ENCODE results near the gene GOLGA6L10. TPM values are rescaled to one million over a fixed set of nuclear protein-coding genes. Genes with fewer than 3 reads are reported as not detected.
"Not testable (repeated sequence)": the region's sequence is repeated elsewhere in the genome, so short reads cannot be mapped to it uniquely, and the experiment has no call there.

GOLGA6L10 gene
- total RNA-seq, 1 experiment from 2014 or later: 0.59 TPM

DNA sequence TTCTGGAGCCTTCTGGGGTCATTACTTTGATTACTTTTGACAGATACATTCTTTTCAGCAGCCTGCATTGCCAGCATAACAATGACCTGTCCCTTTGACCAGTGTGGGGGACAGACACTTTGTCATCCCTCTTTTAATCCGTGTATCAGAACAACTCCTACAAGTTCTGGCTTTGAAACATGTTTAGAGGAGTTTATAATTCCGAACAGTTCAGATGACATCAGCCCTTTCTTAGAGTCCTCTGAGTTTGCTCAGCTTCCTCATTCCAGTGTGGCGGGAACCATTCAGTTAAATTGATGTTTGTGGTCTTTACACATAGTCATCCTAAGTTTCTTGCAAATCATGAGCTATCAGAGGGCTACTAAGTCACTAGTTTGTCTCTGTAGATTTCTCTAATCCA lies 13.5 kb upstream of the GOLGA6L10 start:
- H3K4me3 ChIP-seq (ENCODE audit: insufficient read depth, low read depth, low read length); H3K36me3 ChIP-seq (replicated peaks; ENCODE audit: control insufficient read depth, insufficient read depth, low read length); H3K27me3 ChIP-seq (ENCODE audit: control insufficient read depth, insufficient read depth, low read length); DNase-seq: not testable (repeated sequence)

- not testable (repeated sequence) for DNase-seq; H3K36me3 ChIP-seq (replicated peaks; ENCODE audit: control insufficient read depth, insufficient read depth, low read length); H3K4me3 ChIP-seq (ENCODE audit: insufficient read depth, low read depth, low read length); H3K27me3 ChIP-seq (ENCODE audit: control insufficient read depth, insufficient read depth, low read length)
These were observed 11.3 kb upstream of the GOLGA6L10 start for GRCh38 chr15:82360618-82361017.

- DNase-seq; H3K4me3 ChIP-seq (ENCODE audit: insufficient read depth, low read depth, low read length); H3K36me3 ChIP-seq (replicated peaks; ENCODE audit: control insufficient read depth, insufficient read depth, low read length); H3K27me3 ChIP-seq (ENCODE audit: control insufficient read depth, insufficient read depth, low read length): not testable (repeated sequence)
These were observed 5.8 kb upstream of the GOLGA6L10 start for GRCh38 chr15:82355055-82355454.

DNA sequence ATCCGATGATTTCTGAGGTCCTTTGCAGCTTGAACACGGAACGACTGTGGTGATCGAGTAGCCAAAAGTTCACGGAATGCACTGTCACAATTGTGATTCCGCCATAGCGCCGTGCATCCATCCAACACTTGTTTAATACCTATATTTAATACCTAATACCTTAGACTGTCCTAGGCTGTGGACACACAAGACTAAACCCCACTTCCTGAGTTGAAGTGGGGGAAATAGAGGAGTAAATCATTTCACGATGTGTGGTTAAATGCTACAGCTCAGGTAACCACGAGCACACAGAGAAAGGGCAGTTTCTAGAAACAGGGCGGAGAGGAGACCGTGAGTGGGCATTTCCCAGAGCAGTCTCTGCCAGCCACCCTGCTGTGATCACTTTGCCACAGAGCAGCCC lies 5.3 kb upstream of the GOLGA6L10 start:
- not testable (repeated sequence) for H3K36me3 ChIP-seq (replicated peaks; ENCODE audit: control insufficient read depth, insufficient read depth, low read length); DNase-seq; H3K27me3 ChIP-seq (ENCODE audit: control insufficient read depth, insufficient read depth, low read length)
- peak overlapping the region; percentile 5; the same call in 1 of the 2 replicates for H3K4me3 ChIP-seq (ENCODE audit: insufficient read depth, low read depth, low read length)

DNA sequence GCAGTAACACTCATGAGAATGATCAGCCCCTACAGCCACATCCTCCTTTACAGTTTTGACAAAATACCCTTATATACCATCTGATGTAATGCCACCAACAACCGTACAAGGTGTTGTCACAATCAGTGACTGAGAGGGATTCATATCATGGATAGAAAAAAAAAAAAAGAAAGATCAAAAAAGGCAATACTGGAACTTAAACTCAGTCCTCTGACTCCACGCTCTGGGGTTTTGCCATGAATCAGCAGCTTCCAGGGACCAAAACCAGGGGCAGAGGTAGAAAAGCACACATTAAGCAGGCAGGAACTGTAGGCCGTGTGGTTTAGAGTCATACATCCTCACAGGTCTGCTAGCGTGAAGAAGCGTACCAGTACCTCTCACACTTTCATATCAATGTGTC lies 1.6 kb downstream of the GOLGA6L10 start:
- H3K27me3 ChIP-seq (ENCODE audit: control insufficient read depth, insufficient read depth, low read length); H3K36me3 ChIP-seq (replicated peaks; ENCODE audit: control insufficient read depth, insufficient read depth, low read length); H3K4me3 ChIP-seq (ENCODE audit: insufficient read depth, low read depth, low read length): not testable (repeated sequence)
- DNase-seq: peak; percentile 22

DNA sequence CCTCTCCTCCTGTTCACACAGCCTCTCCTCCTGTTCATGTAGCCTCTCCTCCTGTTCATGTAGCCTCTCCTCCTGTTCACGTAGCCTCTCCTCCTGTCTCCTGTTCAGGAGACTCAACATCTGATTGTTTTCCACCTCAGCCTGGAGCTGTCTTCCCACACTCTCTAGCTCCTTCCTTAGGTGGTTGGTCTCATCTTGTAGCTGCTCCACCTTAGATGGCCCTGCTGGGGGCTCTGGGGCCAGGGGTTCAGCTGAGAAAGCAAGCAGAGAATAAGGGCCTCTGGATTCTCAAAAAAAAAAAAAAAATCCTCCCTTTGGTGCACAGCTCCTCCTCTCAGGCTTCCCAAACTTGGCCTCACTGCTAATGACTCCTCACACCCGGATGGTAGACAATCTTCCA lies 4.1 kb downstream of the GOLGA6L10 start:
- not testable (repeated sequence) for H3K4me3 ChIP-seq (ENCODE audit: insufficient read depth, low read depth, low read length)

GRCh38 chr15:82344421-82344820 lies 4.9 kb downstream of the GOLGA6L10 start:
- DNase-seq; H3K27me3 ChIP-seq (ENCODE audit: control insufficient read depth, insufficient read depth, low read length); H3K36me3 ChIP-seq (replicated peaks; ENCODE audit: control insufficient read depth, insufficient read depth, low read length); H3K4me3 ChIP-seq (ENCODE audit: insufficient read depth, low read depth, low read length): not testable (repeated sequence)

More for the DNA sequence above, 4.1 kb downstream of the GOLGA6L10 start:
- H3K36me3 ChIP-seq (replicated peaks; ENCODE audit: control insufficient read depth, insufficient read depth, low read length); H3K27me3 ChIP-seq (ENCODE audit: control insufficient read depth, insufficient read depth, low read length); DNase-seq: not testable (repeated sequence)

DNA sequence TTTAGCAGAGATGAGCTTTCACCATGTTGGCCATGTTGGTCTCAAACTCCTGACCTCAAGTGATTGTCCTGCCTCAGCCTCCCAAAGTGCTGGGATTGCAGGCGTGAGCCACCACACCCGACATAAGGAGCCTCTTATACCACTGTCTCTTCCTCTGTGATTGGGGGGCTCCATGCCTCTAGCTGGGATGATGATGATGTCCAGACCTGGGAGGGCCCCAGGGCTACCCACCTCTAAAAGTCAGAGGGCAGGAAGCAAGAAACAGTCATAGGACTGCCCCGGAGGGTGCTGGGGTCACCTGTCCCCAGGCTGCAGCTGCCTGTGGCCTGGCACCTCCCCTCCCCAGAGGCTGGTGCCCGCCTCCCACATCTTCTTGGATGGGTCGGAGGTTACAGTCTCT lies 5.4 kb downstream of the GOLGA6L10 start:
- DNase-seq: not testable (repeated sequence)

GRCh38 chr15:82342632-82343374 lies 6.5 kb downstream of the GOLGA6L10 start:
- H3K27me3 ChIP-seq (ENCODE audit: control insufficient read depth, insufficient read depth, low read length); H3K4me3 ChIP-seq (ENCODE audit: insufficient read depth, low read depth, low read length); DNase-seq; H3K36me3 ChIP-seq (replicated peaks; ENCODE audit: control insufficient read depth, insufficient read depth, low read length): not testable (repeated sequence)

More for the DNA sequence above, 5.4 kb downstream of the GOLGA6L10 start:
- not testable (repeated sequence) for H3K27me3 ChIP-seq (ENCODE audit: control insufficient read depth, insufficient read depth, low read length); H3K4me3 ChIP-seq (ENCODE audit: insufficient read depth, low read depth, low read length); H3K36me3 ChIP-seq (replicated peaks; ENCODE audit: control insufficient read depth, insufficient read depth, low read length)

- not testable (repeated sequence) for DNase-seq; H3K4me3 ChIP-seq (ENCODE audit: insufficient read depth, low read depth, low read length); H3K36me3 ChIP-seq (replicated peaks; ENCODE audit: control insufficient read depth, insufficient read depth, low read length); H3K27me3 ChIP-seq (ENCODE audit: control insufficient read depth, insufficient read depth, low read length)
These were observed 10.7 kb downstream of the GOLGA6L10 start for GRCh38 chr15:82338573-82338972.

- not testable (repeated sequence) for H3K4me3 ChIP-seq (ENCODE audit: insufficient read depth, low read depth, low read length); DNase-seq; H3K27me3 ChIP-seq (ENCODE audit: control insufficient read depth, insufficient read depth, low read length); H3K36me3 ChIP-seq (replicated peaks; ENCODE audit: control insufficient read depth, insufficient read depth, low read length)
These were observed 11.2 kb downstream of the GOLGA6L10 start for GRCh38 chr15:82338053-82338452.

- not testable (repeated sequence) for H3K36me3 ChIP-seq (replicated peaks; ENCODE audit: control insufficient read depth, insufficient read depth, low read length); H3K27me3 ChIP-seq (ENCODE audit: control insufficient read depth, insufficient read depth, low read length); DNase-seq; H3K4me3 ChIP-seq (ENCODE audit: insufficient read depth, low read depth, low read length)
These were observed 12.2 kb downstream of the GOLGA6L10 start for GRCh38 chr15:82337051-82337450.

GRCh38 chr15:82336180-82336647 lies 13.1 kb downstream of the GOLGA6L10 start:
- not testable (repeated sequence) for DNase-seq; H3K36me3 ChIP-seq (replicated peaks; ENCODE audit: control insufficient read depth, insufficient read depth, low read length); H3K27me3 ChIP-seq (ENCODE audit: control insufficient read depth, insufficient read depth, low read length)

DNA sequence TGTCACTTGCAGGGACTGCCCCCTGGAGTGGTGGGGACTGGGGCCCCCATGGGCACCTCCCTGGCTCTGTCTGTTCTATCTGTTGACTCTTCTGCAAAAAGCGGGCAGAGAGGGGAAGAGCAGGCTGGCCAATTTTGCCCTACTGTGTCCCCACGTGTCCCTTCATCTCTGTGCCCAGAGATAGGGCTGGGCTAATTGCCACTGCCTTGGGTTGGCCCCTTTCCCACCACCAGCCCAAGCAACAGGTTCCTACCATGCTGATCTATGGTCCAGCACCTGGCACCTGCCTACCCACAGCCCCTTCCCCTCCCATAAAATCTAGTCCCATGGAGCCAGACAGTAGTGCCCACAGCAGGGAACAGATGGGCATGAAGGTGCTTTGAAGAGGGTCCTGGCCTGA lies 14.3 kb downstream of the GOLGA6L10 start:
- not testable (repeated sequence) for DNase-seq; H3K27me3 ChIP-seq (ENCODE audit: control insufficient read depth, insufficient read depth, low read length); H3K36me3 ChIP-seq (replicated peaks; ENCODE audit: control insufficient read depth, insufficient read depth, low read length); H3K4me3 ChIP-seq (ENCODE audit: insufficient read depth, low read depth, low read length)

More at GRCh38 chr15:82336180-82336647, 13.1 kb downstream of the GOLGA6L10 start:
- not testable (repeated sequence) for H3K4me3 ChIP-seq (ENCODE audit: insufficient read depth, low read depth, low read length)

DNA sequence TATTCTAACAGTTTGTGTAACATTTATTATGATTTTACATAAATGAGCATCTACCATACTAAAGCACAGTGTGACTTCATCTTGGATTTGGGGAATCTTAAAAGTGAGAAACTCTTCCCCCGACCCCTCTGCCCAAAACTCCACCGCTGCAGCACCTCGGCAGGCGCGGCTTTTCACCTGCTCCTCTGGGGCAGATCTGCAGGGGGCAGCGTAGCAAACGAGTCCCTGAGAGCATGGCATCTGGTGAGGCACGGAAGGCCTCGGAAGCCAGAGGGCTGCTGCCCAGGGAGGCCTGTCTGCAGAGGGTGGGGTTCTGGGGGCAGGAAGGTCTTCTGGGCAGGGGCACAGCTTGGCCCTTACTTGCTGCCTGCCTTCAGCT lies 14.7 kb downstream of the GOLGA6L10 start:
- H3K4me3 ChIP-seq (ENCODE audit: insufficient read depth, low read depth, low read length); H3K27me3 ChIP-seq (ENCODE audit: control insufficient read depth, insufficient read depth, low read length); H3K36me3 ChIP-seq (replicated peaks; ENCODE audit: control insufficient read depth, insufficient read depth, low read length); DNase-seq: not testable (repeated sequence)

All from H7 (cell line).